H9 (cell line): Measurements from ENCODE around the gene PROM1. TPM values are rescaled to one million over a fixed set of nuclear protein-coding genes. Genes with fewer than 3 reads are reported as not detected.

Experiments used
- DNase-seq: peaks from one replicate; pipeline ENCODE4 v3.0.0-alpha.2; 2017
- H2AFZ ChIP-seq: one replicate; pipeline ENCODE4 v1.6.1; 2013; ENCODE audit warnings: mild to moderate bottlenecking, low read length, control low read depth, moderate library complexity
- H2AK5ac ChIP-seq: 2 replicates; pipeline ENCODE4 v1.6.1; 2013; ENCODE audit warnings: low read length, control low read depth, mixed read lengths; ENCODE audit not compliant: insufficient read length
- H2BK120ac ChIP-seq: one replicate; pipeline ENCODE4 v1.6.1; 2013; ENCODE audit warnings: low read depth, mild to moderate bottlenecking, low read length, control low read depth, inconsistent platforms; ENCODE audit not compliant: poor library complexity, severe bottlenecking
- H2BK12ac ChIP-seq: 2 replicates; pipeline ENCODE4 v1.6.1; 2013; ENCODE audit warnings: low read length, control low read depth, mixed read lengths, low read depth; ENCODE audit not compliant: insufficient read length
- H2BK15ac ChIP-seq: 2 replicates; pipeline ENCODE4 v1.6.1; 2013; ENCODE audit warnings: low read depth, low read length, control low read depth
- H2BK20ac ChIP-seq: one replicate; pipeline ENCODE4 v1.6.1; 2013; ENCODE audit warnings: low read depth, mild to moderate bottlenecking, low read length, control low read depth, inconsistent platforms; ENCODE audit not compliant: poor library complexity, severe bottlenecking
- H2BK5ac ChIP-seq: 2 replicates; pipeline ENCODE4 v1.6.1; 2013; ENCODE audit warnings: low read length, control low read depth, mixed read lengths; ENCODE audit not compliant: insufficient read length
- H3K14ac ChIP-seq: 2 replicates; pipeline ENCODE4 v1.6.1; 2013; ENCODE audit warnings: low read length, control low read depth; ENCODE audit not compliant: insufficient read depth
- H3K18ac ChIP-seq: 2 replicates; pipeline ENCODE4 v1.6.1; 2013; ENCODE audit warnings: low read depth, mild to moderate bottlenecking, mixed read lengths, low read length, control low read depth; ENCODE audit not compliant: insufficient read length
- H3K23ac ChIP-seq: 2 replicates; pipeline ENCODE4 v1.6.1; 2013; ENCODE audit warnings: low read length, control low read depth, mixed read lengths, low read depth; ENCODE audit not compliant: insufficient read length
- H3K23me2 ChIP-seq: 2 replicates; pipeline ENCODE4 v1.6.1; 2013; ENCODE audit warnings: low read depth, mild to moderate bottlenecking, mixed read lengths, low read length, control low read depth; ENCODE audit not compliant: insufficient read length, poor library complexity, severe bottlenecking
- H3K27ac ChIP-seq: 2 replicates; pipeline ENCODE4 v1.5.1; 2013; ENCODE audit warnings: low read length, control low read depth, mixed read lengths, low read depth; ENCODE audit not compliant: insufficient read length
- H3K27me3 ChIP-seq: 2 replicates; pipeline ENCODE4 v1.6.1; 2013; ENCODE audit warnings: low read length, control low read depth, inconsistent platforms; ENCODE audit not compliant: insufficient read depth
- H3K4ac ChIP-seq: 2 replicates; pipeline ENCODE4 v1.6.1; 2013; ENCODE audit warnings: low read depth, mild to moderate bottlenecking, control low read depth, inconsistent platforms, low read length, moderate library complexity
- H3K4me1 ChIP-seq: 2 replicates; pipeline ENCODE4 v1.6.1; 2013; ENCODE audit warnings: low read length, control low read depth, inconsistent platforms; ENCODE audit not compliant: insufficient read depth
- H3K4me2 ChIP-seq: 2 replicates; pipeline ENCODE4 v1.6.1; 2013; ENCODE audit warnings: low read length, control low read depth, mixed read lengths; ENCODE audit not compliant: insufficient read length, insufficient read depth
- H3K56ac ChIP-seq: 2 replicates; pipeline ENCODE4 v1.6.1; 2013; ENCODE audit warnings: low read depth, mild to moderate bottlenecking, mixed read lengths, low read length, control low read depth; ENCODE audit not compliant: insufficient read length
- H3K79me1 ChIP-seq: 2 replicates; pipeline ENCODE4 v1.6.1; 2013; ENCODE audit warnings: low read depth, mild to moderate bottlenecking, moderate library complexity, low read length, control low read depth, inconsistent platforms; ENCODE audit not compliant: insufficient read depth, poor library complexity, severe bottlenecking
- H3K79me2 ChIP-seq: 2 replicates; pipeline ENCODE4 v1.6.1; 2013; ENCODE audit warnings: low read length, control low read depth, inconsistent platforms; ENCODE audit not compliant: insufficient read depth
- H3K9ac ChIP-seq: 2 replicates; pipeline ENCODE4 v1.6.1; 2013; ENCODE audit warnings: low read length, control low read depth, mixed read lengths; ENCODE audit not compliant: insufficient read length; ENCODE audit errors: extremely low read depth
- H3K9me3 ChIP-seq: one replicate; pipeline ENCODE4 v1.6.1; 2013; ENCODE audit warnings: low read depth, low read length, inconsistent platforms; ENCODE audit not compliant: control insufficient read depth
- H3T11ph ChIP-seq: one replicate; pipeline ENCODE4 v1.6.1; 2013; ENCODE audit warnings: mild to moderate bottlenecking, low read length, control low read depth, inconsistent platforms
- H4K20me1 ChIP-seq: one replicate; pipeline ENCODE4 v1.6.1; 2013; ENCODE audit not compliant: control insufficient read depth, insufficient read length, insufficient read depth
- H4K5ac ChIP-seq: 2 replicates; pipeline ENCODE4 v1.6.1; 2013; ENCODE audit warnings: low read depth, mild to moderate bottlenecking, mixed read lengths, low read length, control low read depth; ENCODE audit not compliant: insufficient read length
- H4K8ac ChIP-seq: replicated peaks from 2 replicates; pipeline ENCODE4 v1.6.1; 2013; ENCODE audit warnings: low read length, control low read depth, mixed read lengths, low read depth; ENCODE audit not compliant: insufficient read length
- H4K91ac ChIP-seq: 2 replicates; pipeline ENCODE4 v1.6.1; 2013; ENCODE audit warnings: low read depth, mild to moderate bottlenecking, moderate library complexity, mixed read lengths, low read length, control low read depth; ENCODE audit not compliant: insufficient read length
- H3K27ac Mint-ChIP-seq, 3 experiments: 2 replicates in 2 of 3; 3 replicates in 1 of 3; pipeline ENCODE4 v1.8.0; 2020 to 2021; ENCODE audit warnings: mixed read lengths in 3 of 3, mild to moderate bottlenecking in 1 of 3, moderate library complexity in 1 of 3
- H3K27me3 Mint-ChIP-seq: 2 replicates; pipeline ENCODE4 v1.8.0; 2021; ENCODE audit warnings: low read depth, mild to moderate bottlenecking, moderate library complexity, mixed read lengths
- H3K36me3 Mint-ChIP-seq, 3 experiments: 2 replicates in 2 of 3; 3 replicates in 1 of 3; pipeline ENCODE4 v1.8.0; 2020 to 2021; ENCODE audit warnings: low read depth in 3 of 3, mixed read lengths in 3 of 3; ENCODE audit not compliant: insufficient read depth in 1 of 3
- H3K4me1 Mint-ChIP-seq, 2 experiments: 2 replicates each; pipeline ENCODE4 v1.8.0; 2020; ENCODE audit warnings: mixed read lengths in 2 of 2
- H3K4me3 Mint-ChIP-seq, 2 experiments: 2 replicates in 1 of 2; 3 replicates in 1 of 2; pipeline ENCODE4 v1.8.0; 2020 to 2021; ENCODE audit warnings: mild to moderate bottlenecking in 2 of 2, mixed read lengths in 2 of 2, moderate library complexity in 1 of 2
- H3K9me3 Mint-ChIP-seq, 2 experiments: 2 replicates in 1 of 2; 3 replicates in 1 of 2; pipeline ENCODE4 v1.8.0; 2020; ENCODE audit warnings: mild to moderate bottlenecking in 2 of 2, mixed read lengths in 2 of 2, moderate library complexity in 1 of 2
- CTCF ChIP-seq: fragments of 200-600 bp; sonication (generic); conservative IDR thresholded peaks from 3 replicates; pipeline ENCODE4 v1.8.0; 2021; ENCODE audit warnings: antibody characterized with exemption, mild to moderate bottlenecking
- WGBS: extraction: QIAGEN DNeasy Blood & Tissue Kit; methylation state at CpG from one replicate; pipeline ENCODE4 v1.1.7; 2013; ENCODE audit warnings: missing lambda C conversion rate, low lambda C conversion rate, mixed read lengths; ENCODE audit not compliant: insufficient read length; ENCODE audit errors: extremely low coverage; 5-methylcytosine and 5-hydroxymethylcytosine counted together
- total RNA-seq: library from RNA; stranded (reverse); gene quantifications from 2 replicates; pipeline ENCODE4 v1.2.1, GENCODE V29; 2021

Gene PROM1
- total RNA-seq, 1 experiment from 2014 or later: 98.3 TPM

GRCh38 chr4:15976456-15977447, 107.1 kb downstream of the PROM1 start:
- H2BK5ac ChIP-seq: no peak overlapping the region
- no peaks in the 10 kb centered on the region for H3K4me1 ChIP-seq
- no peak overlapping the region for H3K4me2 ChIP-seq
- Mint-ChIP-seq H3K27me3 (no peaks in the 10 kb centered on the region), H3K27ac (peak overlapping the region in 1 of 3 experiments; percentile 3; a peak in 1 of 7 replicates), H3K4me1 (peaks cover 8 to 9% of the 10 kb centered on the region in 2 experiments; a peak in 3 of 4 replicates), H3K36me3 (peaks cover 21 to 44% (median 28%) of the 10 kb centered on the region in 3 experiments), H3K4me3 (no peak overlapping the region), H3K9me3 (no peaks in the 10 kb centered on the region)
- no peak overlapping the region for H3K27ac ChIP-seq
- no peak overlapping the region for H3K14ac ChIP-seq
- H3K9me3 ChIP-seq: no peaks in the 10 kb centered on the region
- H2AK5ac ChIP-seq: no peak overlapping the region
- H3K23ac ChIP-seq: no peak overlapping the region
- H3K79me2 ChIP-seq: no peaks in the 10 kb centered on the region
- no peak overlapping the region for H3K56ac ChIP-seq
- no peak for DNase-seq
- H4K5ac ChIP-seq: no peak overlapping the region
- no peak overlapping the region for H4K91ac ChIP-seq
- no peaks in the 10 kb centered on the region for H3K23me2 ChIP-seq
- no peak overlapping the region for H2BK120ac ChIP-seq
- no peak overlapping the region for H2AFZ ChIP-seq
- no peak overlapping the region for H3T11ph ChIP-seq
- H2BK20ac ChIP-seq: no peak overlapping the region
- TF ChIP-seq CTCF: peak; percentile 31; the same call in 2 of the 3 replicates
- no peak overlapping the region for H3K18ac ChIP-seq
- H2BK15ac ChIP-seq: no peak overlapping the region
- no peak overlapping the region for H2BK12ac ChIP-seq
- H3K79me1 ChIP-seq: no peaks in the 10 kb centered on the region
- no peaks in the 10 kb centered on the region for H4K20me1 ChIP-seq
- H3K27me3 ChIP-seq: no peaks in the 10 kb centered on the region
- no peak overlapping the region for H3K4ac ChIP-seq
- no peak overlapping the region for H3K9ac ChIP-seq
- H4K8ac ChIP-seq: no peak overlapping the region
- no CpG with 5 or more reads among the region's 7 CpGs for WGBS
